Stimulated activated CD8-positive, alpha-beta memory T cell treated with anti-CD3 and anti-CD28 coated beads, Interleukin-15, amount 100 ng/mL, for 24 hours (primary cell): ENCODE results near the gene EGFL7.
A peak's percentile ranks its signal among the peaks of the same experiment; 100 is the strongest.

Experiments used
- DNase-seq: peaks from one replicate; pipeline ENCODE4 v3.0.0-alpha.2; 2020; ENCODE audit warnings: low read depth

EGFL7 gene

DNA sequence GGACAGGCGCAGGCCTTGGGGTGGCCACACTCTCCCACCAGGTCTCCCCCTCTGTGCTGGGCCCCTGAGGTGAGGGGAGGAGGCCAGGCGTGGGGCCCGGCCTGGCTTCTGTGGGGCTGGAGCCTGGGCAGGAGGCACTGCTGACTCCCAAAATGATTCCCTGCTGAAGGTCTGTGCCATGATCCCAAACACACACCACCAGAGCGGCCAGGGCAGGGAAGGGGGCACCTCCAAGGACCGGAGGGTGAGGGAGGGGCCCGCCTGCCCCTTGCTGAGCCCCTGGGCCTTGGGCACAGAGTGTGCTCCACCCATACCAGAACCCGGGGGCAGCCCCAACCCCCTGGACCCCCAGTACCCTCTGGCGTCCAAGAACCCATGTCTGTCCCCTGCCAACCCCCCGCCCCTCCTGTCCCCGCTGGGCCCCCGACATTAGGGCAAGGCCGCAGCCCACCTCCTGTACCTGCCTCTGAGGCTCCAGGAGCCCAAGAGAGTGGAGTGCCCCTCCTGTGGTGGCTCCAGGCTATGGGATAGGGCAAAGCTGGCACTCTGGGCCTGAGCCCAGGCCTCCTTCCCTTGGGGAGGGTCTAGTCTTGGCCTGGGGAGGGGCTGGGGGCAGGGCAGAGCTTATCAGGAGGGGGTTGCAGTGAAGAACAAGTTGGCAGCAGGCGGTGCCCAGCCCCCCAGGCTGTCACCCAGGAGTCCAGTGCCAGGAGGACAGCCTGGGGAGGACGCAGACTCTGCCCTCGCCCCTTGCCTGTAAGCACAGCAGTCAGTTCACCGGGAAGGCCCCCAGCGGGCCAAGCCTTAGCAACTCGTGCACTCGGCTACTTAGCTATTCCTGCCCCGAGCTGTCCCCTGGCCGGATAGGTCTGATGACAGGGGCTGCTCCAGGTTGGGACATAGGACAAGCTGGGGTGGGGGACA is 2.6 kb upstream of the EGFL7 start:
- no peak for DNase-seq

DNA sequence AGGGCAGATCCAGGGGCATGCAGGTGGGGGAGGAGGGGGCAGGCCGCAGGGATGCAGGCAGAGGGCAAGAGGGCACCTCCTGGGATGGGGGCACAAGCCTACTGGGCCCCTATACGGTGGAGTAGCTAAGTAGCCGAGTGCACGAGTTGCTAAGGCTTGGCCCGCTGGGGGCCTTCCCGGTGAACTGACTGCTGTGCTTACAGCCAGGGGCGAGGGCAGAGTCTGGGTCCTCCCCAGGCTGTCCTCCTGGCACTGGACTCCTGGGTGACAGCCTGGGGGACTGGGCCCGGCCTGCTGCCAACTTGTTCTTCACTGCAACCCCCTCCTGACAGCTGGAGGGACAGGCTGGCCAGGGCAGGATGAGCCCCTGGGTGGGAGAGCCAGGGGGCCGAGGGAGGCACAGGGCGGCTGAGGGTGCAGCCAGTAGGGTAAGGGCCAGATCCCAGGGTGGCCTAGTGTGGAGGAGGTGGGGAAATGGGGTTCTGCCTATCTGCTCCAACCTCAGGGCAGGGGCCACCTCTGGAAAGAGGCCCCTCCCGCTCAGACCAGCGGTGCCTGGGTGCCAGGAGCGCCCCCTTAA is 1.7 kb upstream of the EGFL7 start:
- no peak for DNase-seq

DNA sequence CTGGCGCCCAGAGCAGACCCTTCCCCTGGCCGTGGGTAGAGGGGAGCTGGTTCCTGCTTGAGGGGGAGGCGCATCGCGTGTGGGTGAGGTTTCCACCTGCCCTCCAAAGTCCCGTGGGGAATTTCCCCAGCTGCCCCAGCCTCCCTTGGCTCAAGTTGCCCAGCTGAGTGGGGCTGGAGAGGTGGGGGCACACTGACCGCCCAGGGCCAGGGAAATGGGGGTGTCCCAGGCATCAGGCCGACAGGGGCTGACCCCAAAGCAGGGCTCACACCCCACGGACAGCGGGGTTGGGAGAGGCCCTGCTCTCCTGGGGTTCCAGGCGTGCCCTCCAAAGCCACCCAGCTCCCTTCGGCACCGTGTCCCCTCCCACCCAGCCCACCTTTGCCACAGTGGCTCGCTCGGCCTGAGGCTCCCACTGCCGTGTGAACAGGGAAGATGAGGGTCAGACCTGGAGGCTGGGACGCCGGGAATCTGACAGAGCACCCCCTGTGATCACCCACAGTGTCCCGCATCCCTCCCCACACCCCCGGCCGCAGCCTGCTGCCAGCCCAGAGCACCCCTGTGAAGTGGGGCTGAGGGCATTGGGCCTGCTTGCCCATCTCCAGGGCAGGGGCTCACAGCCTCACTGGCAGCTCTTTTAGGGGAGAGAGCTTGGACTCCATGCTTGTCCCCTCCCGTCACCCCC is 933 bp upstream of the EGFL7 start:
- no peak for DNase-seq

DNA sequence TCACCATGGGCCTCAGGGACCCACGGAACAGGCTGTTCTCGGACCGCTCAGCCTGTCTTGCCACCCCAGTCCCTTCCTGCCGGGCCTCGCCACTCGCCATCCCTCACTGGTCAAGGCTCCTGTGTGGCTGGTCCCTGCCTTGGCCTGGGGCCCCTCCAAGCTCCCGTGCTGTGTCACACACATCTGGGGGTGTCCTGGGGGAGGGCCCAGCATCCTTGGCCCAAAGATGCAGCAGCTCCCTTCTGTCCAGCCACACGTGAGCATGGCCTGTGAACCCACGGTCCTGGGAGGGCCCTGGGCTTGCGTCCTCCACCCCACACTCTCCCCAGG is 425 bp upstream of the EGFL7 start:
- no peak for DNase-seq

DNA sequence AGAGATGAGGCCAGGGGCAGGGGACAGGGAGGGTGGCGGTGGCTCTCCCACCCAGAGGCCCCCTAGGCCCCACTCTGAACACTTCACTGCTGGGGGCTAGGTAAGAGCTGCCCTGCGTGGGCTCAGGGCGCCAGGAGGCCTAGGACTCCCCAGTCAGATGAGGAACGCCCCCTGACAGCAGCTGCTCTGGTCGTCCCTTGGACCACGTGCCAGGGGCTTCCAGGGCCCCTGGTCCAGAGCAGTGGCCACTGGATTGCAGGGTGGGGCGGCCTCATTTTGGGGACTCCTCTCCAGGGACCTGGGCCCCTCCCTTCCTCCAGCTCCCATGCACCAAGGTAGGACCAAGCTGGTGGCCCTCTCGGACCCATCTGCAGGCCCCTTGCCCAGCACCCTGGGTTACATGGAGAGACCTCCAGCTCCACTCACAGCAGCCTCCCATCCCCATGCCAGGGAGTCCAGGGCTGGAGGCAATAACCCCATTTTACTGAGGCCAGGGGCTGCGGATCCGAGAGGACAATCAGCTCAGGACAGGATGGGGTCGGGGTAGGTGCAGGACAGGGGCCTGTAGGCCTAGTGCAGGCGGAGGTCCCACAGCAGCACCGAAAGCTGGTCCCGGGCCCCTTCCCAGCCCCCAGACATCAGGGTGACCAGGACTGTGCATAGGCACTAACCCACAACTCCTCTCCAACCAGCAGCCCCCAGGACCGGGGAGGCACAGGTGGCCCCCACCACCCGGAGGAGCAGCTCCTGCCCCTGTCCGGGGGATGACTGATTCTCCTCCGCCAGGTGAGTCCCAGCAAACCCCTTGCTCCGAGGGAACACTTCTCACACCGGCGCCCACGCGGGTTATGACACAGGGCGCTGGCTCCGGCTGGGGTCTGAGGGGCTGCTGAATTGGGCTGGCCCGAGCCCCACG is 1.5 kb downstream of the EGFL7 start:
- no peak for DNase-seq

DNA sequence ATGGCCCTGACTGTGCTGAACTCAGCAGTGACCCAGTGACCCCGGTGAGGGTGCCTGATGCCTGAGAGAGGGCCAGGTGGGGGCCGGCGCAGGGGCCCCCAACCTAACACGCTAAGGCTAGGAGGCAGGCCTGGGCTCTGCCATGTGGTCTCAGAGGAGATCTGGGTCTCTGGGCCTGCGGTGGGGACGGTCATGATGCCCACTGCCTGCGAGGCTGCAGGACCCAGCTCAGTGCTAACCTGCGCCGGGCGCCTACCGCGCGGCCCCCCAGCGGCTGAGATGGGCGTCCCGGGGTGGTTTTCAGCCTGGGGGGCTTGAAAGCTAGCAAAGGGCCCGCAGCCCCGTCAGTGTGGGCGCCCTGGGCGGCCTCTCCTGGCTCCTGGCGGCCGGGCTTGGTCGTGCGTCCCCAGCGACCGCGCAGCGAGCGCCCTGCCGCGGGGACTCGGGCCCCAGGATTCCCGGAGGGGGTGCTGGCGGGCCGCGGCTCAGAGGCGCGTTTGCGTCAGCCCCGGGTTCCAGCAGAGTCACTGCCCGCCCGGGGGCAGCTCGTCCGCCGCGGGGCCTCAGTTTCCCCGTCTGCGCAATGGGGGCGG is 2.5 kb downstream of the EGFL7 start:
- DNase-seq: no peak

DNA sequence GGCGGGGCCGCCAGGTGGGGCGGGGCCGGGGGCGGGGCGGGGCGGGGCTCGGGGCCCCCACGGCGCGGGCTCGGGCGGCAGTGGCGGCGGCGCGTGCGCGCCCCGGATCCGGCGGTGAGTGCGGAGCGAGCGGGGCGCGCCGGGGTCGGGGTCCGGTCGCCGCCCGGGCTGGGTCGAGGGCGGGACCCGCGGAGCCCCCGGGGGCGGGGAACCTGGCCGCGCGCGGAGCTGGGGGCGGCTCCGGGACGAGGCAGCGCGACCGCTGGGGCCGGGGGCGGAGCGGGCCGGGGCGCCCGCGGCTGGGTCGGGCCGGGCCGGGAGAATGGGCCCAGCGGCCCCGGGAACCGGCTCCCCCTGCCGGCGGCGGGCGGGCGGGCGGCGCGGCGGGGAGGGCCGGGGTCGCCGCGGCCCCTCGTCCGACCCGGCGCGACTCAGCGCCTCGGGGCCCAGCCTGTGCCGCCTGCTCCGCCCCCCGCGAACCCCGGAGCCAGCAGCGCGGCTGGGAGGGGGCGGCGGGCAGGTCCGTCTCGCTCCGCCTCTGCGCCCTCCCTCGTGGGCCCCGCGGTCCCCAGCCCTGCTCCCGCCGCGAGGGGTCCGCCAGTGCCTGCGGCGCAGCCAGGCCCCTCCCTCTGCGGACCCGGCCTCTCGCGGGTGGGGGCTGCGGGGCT is 3.1 kb downstream of the EGFL7 start:
- DNase-seq: no peak

DNA sequence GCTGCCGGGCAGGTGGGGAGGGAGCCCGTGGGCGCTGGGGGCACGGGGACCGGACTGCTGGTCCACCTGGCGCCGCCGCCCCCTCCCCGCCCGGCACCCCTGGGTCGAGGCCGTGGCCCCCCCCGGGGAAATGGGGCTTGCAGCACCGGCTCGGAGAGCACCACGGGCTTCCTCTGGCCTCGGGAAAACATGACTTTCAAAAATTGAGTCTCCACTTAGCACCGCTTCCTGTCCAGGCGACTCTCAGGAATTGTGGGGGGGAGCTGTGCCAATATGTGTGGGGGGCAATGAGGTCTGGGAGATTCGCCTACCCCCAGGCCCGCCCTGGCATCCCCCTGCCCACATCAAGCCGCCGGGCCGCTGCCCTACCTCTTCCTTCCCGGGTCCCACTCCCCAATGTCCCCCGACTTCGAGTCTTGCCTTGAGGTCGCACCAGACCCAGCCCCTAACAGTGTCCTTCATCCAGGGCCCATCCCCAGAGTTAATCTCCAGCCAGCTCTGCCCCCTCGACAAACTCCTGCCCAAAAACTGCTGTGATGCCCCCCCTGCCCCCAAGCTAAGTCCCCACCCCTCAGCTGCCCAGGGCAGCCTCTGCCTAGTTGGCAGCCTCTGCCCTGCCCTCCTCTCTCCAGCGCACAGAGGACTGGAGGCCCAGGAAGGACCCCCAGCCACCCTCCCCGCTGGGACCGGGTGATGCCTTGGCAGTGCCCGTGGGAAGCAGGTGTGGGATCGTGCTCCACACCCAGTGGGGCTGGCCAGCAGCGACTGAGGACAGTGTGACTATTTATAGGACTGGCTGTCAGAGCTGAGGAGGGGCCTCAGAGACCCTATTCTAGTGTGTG is 3.9 kb downstream of the EGFL7 start:
- no peak for DNase-seq

DNA sequence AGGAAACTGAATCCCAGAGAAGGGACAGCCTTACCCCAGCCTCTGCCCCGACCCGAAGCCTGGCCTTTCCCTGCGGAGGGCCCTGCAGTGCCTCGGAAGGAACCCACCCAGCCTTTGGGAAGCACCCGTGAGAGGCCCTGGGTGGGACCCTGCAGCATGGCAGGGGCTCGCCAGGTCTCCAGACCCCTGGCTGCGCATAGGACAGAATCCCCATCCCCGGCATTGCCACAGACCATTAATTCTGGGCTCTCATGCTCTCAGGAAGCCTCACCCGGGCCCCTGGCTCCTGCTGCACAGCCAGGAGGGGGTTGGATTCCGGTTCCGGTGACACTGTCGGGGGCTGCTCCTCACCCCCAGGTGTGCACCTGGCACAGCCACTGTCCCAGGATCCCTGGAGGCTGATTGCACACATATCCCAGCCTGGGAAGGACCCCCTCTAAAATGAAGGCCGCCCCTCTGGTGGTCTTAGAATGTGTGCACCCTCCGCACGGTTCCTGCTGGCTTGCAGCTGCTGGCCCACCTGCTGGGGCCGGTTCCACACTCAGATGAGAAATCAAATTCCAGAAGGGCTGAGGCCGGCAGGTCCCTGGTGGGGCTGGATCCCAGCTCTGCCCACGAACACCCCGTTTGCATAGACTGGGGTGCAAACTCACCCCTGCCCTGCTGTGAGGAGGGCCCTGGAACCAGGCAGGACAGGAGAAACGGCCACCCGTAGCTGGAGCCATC is 4.7 kb downstream of the EGFL7 start:
- no peak for DNase-seq

DNA sequence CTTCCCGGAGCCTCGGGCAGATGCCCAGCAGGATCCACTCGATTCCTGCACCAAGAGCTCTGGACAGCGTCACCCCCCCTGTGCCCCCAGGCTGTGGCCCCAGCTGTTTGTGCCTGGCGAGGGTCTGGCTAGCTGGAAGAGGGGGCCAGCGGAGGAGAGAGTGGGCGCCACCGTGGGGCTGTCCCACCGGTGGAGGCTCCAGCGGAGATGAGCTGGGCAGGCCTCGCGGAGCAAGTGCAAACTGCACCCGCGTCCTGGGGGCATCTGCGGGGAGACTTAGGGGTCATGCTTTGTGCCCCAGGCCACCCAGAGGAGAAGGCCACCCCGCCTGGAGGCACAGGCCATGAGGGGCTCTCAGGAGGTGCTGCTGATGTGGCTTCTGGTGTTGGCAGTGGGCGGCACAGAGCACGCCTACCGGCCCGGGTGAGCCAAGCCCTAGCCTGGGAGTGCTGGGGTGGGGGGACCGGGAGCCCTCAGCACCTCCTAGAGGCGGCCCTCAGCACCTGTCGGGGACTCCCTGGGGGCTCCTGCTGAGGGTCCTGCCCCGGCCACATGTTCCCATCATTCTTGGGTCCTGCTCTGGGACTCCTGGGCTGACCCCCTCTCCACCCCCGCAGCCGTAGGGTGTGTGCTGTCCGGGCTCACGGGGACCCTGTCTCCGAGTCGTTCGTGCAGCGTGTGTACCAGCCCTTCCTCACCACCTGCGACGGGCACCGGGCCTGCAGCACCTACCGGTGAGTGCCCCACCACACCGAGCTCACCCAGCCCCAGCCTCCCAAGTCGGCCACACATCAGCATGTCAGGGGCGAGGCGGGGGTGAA is 5.4 kb downstream of the EGFL7 start:
- DNase-seq: no peak

DNA sequence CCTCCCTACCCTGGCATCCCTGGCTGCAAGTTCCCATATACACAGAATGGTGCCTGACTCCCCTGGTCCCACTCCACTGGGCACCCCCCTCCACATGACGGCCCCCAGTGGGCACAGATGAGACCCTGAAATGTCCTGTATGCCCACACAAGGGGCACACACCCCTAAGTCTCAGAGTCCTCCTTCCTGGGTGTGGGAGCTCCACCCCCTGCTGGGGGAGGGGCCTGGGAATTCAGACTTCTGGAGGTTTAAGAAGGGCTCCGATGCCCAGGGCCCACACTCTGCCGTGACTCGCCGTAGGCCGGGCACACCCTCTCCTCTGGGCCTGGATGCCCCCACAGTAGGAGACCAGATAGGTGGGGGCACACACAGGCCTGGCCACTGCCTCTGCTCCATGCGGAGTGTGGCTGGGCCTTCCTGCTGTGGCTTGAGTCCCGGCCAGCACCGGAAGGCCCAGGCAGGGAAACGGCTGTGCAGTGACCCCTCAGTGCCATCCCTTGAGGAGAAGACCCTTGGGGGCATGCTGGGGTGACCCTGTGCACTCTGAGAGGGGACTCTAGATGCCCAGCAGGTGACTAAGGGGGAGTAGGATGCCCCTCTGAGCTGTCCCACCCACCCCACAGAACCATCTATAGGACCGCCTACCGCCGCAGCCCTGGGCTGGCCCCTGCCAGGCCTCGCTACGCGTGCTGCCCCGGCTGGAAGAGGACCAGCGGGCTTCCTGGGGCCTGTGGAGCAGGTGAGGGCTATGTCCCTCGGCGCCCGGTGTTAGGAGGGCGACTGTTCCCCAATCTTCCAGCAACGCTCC is 6.5 kb downstream of the EGFL7 start:
- DNase-seq: no peak

DNA sequence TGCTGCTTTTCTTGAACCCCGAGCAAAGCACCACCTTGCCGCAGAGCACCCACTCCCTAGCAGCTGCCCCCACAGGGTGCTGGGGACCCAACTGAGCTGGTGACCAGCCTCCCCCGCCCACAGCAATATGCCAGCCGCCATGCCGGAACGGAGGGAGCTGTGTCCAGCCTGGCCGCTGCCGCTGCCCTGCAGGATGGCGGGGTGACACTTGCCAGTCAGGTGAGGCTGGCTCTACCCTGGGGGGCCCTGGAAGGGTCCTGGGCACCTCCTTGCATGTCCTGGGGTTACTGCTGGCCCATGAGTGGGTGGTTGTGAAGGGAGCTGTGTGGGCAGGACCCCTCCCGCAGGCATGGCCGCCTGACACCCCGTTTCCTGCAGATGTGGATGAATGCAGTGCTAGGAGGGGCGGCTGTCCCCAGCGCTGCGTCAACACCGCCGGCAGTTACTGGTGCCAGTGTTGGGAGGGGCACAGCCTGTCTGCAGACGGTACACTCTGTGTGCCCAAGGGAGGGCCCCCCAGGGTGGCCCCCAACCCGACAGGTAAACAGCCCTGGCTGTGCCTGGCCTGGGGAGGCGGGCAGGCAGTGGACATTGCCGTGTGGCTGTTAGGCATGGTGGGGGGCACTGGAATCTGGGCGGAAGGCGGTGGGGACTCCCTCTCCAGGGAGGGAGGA is 7.2 kb downstream of the EGFL7 start:
- no peak for DNase-seq

DNA sequence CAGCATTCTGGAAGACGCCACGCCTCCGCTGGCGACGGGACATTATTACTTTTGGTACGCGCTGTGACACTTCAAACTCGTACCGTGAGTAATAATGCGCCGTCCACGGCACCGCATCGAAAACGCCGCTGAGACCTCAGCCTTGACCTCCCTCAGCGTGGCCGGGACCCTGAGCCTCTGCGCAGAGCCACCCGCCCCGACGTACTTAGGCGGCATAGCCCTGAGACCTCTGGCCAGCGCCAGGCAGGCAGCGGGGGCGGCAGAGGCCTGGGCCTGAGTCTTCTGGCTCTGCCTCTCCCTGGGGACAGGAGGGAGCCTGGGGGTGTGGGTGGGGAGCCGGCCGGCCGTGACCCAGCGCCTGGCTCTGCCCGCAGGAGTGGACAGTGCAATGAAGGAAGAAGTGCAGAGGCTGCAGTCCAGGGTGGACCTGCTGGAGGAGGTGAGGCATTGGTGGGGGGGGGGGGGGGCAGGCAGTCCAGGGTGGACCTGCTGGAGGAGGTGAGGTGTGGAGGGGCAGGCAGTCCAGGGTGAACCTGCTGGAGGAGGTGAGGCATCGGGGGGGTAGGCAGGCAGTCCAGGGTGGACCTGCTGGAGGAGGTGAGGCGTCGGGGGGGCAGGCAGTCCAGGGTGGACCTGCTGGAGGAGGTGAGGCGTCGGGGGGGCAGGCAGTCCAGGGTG is 8.0 kb downstream of the EGFL7 start:
- DNase-seq: no peak

DNA sequence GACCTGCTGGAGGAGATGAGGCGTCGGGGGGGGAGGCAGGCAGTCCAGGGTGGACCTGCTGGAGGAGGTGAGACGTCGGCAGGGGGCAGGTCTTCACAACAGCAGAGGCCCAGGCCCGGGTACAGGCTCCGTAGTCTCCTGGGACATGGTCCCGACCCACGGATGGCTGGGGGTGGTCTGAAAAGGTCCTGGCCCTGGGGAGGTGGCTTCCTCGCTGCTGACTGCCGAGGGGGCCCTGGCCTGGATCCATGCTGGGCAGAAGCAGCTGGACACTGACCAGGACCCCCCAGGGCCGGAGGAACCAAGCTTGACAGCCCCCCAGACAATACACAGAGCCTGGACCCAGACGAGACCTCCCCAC is 8.5 kb downstream of the EGFL7 start:
- no peak for DNase-seq

DNA sequence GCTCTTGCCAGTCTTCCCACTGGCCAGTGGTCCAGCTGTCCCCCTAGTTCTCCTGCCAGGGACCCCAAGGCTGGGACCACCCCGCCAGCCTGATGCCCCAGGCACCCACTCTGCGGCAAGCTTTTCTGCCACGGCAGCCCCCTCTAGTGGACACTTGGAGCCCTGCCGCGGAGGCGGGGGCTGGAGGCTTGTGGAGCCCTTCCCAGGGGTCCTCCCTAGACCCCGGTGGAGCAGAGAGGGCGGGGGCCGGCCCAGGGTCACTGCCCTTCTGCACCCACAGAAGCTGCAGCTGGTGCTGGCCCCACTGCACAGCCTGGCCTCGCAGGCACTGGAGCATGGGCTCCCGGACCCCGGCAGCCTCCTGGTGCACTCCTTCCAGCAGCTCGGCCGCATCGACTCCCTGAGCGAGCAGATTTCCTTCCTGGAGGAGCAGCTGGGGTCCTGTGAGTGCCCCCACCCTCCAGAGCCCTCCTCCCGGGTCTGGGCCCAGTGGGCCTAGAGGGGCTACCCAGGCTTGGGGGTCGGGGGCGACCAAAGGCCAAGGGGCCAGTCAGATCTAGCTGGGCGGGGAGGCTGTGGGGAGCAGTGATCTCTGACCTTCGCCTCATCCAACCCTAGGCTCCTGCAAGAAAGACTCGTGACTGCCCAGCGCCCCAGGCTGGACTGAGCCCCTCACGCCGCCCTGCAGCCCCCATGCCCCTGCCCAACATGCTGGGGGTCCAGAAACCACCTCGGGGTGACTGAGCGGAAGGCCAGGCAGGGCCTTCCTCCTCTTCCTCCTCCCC is 9.1 kb downstream of the EGFL7 start:
- peak; percentile 29 for DNase-seq
